T47D (cell line): ENCODE data around the gene UNC50.

Source experiments
- DNase-seq, 2 experiments: peaks; one replicate each; pipeline versions ENCODE4 v3.0.0 to v3.0.0-alpha.2; 2011 to 2012; ENCODE audit warnings: low read depth in 1 of 2, low spot score in 1 of 2
- JUND ChIP-seq: IDR thresholded peaks from 2 replicates; pipeline ENCODE4 v1.6.1; 2012; ENCODE audit warnings: low read depth
- in situ Hi-C: cut with HindIII; loops from 2 replicates; pipeline ENCODE4 v1.10.0; 2016; ENCODE audit warnings: low sequenced_read_pairs, low pct_unique_long_range_greater_than_20kb

The UNC50 gene

GRCh38 chr2:98665677-98666076 lies 57.3 kb downstream of the UNC50 start:
- in situ Hi-C loops: no loop called here
- no peak for TF ChIP-seq JUND
- DNase-seq: no peak
